ENCODE results near the gene SARS1.

Gene SARS1

DNA sequence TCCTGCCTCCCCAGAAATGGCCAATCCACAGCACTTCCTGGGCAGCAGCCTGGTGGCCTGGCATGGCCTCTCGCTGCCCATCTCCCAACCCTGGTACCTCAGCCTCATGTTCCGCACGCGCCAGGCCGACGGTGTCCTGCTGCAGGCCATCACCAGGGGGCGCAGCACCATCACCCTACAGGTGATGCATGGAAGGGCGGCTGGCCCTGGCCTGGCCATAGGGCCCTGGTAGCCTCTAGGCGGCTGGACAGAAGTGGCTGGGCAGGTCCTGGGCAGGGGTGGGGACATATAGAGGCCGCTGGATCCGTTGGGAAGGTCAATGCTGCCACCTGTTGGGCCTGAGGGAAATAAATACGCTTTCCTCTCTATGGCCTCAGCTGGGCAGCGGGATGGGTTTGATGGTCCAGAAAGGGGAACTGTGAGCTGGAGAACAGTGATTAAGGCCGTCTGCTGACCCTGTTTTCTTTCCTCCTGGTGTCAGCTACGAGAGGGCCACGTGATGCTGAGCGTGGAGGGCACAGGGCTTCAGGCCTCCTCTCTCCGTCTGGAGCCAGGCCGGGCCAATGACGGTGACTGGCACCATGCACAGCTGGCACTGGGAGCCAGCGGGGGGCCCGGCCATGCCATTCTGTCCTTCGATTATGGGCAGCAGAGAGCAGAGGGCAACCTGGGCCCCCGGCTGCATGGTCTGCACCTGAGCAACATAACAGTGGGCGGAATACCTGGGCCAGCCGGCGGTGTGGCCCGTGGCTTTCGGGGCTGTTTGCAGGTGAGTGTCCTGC is 50.1 kb downstream of the SARS1 start:
- DNase-seq = peak; percentile 26

DNA sequence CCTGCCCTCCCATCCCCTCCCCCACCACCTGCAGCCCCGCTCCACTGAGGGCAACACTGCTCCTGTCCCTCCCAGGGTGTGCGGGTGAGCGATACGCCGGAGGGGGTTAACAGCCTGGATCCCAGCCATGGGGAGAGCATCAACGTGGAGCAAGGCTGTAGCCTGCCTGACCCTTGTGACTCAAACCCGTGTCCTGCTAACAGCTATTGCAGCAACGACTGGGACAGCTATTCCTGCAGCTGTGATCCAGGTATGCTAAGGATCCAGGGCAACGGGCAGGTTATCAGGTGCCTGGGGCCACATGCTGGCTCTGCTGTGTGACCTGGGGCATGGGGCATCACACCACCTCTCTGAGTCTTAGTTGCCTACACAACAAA is 50.6 kb downstream of the SARS1 start:
- DNase-seq = no peak

- DNase-seq = no peak
Observed at GRCh38 chr1:109265016-109265415, 51.3 kb downstream of the SARS1 start.

DNA sequence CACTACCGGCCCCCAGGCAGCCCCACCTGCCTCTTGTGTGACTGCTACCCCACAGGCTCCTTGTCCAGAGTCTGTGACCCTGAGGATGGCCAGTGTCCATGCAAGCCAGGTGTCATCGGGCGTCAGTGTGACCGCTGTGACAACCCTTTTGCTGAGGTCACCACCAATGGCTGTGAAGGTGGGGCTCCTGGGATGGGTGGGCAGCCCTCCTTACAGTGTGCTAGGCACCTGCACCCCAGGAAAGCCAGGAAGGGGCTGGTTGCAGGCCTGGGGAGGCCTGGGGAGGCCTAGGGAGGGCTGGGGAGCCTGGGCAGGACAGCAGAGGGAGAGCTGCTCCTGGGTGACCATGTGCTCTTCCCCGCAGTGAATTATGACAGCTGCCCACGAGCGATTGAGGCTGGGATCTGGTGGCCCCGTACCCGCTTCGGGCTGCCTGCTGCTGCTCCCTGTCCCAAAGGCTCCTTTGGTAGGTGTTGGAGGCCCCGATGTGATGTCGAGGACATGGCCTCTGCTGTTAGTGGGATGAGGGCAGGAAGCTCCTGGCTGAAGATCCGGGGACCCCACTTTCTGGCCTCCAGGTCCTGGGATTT is 52.1 kb downstream of the SARS1 start:
- no peak for DNase-seq

DNA sequence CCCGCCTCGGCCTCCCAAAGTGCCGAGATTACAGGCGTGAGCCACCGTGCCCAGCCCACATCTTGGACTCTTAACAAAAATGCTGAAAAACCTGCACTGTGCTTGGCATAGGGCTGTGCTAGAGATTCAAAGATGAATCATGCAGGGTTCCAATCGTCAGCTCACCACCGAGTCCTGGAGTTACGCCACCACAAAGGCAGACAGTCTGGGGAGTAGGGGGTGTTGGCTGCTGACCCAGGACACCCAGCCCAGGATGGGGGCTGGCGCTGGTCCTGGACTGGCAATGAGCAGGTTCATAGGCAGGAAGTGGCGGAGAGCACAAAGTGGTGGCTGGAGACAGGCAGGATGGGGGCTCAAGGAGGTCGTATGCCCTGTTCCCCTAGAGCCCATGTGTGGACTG is 53.2 kb downstream of the SARS1 start:
- no peak for DNase-seq

DNA sequence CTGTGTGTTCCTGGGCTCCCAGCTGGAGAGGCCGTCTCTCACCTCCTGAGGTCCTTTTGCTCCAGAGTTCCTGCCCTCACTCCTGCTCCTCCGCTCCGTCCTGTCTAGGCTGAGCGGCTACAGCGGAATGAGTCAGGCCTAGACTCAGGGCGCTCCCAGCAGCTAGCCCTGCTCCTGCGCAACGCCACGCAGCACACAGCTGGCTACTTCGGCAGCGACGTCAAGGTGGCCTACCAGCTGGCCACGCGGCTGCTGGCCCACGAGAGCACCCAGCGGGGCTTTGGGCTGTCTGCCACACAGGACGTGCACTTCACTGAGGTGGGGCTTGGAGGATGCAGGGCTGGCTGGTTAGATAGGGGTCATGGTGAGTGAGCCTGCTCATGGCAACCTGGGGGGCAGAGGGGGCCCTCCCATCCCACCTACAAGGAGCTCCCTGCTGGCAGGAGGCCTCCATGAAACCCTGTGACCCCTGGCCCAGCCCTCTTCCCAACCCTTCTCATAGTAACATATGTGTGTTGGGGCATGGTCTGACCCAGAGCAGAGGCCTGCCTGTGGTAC is 54.1 kb downstream of the SARS1 start:
- DNase-seq = no peak

GRCh38 chr1:109268431-109269211 is 54.9 kb downstream of the SARS1 start:
- DNase-seq = no peak

DNA sequence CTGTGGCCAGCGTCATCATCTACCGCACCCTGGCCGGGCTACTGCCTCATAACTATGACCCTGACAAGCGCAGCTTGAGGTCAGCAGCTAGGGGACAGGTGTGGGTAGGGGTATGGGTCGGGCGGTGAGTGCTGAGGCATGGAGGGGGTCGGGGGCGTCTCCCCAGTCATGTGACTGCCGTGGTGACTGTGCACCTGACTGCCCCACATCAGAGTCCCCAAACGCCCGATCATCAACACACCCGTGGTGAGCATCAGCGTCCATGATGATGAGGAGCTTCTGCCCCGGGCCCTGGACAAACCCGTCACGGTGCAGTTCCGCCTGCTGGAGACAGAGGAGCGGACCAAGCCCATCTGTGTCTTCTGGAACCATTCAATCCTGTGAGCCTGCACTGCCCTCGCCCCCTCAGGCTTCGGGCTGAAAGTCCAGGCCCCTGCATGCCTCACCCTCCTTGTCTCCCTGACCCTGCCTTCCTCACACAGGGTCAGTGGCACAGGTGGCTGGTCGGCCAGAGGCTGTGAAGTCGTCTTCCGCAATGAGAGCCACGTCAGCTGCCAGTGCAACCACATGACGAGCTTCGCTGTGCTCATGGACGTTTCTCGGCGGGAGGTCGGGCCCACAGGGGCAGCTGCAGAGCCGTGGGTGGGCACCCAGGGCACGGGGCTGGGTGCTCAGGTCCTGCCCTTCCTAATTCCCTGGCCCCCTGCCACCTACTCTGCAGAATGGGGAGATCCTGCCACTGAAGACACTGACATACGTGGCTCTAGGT is 55.7 kb downstream of the SARS1 start:
- no peak for DNase-seq

GRCh38 chr1:109269981-109270622 is 56.4 kb downstream of the SARS1 start:
- no peak for DNase-seq

- no peak for DNase-seq
Observed at GRCh38 chr1:109270623-109271317, 57.1 kb downstream of the SARS1 start.

- DNase-seq = no peak
Observed at GRCh38 chr1:109271458-109271857, 57.7 kb downstream of the SARS1 start.

DNA sequence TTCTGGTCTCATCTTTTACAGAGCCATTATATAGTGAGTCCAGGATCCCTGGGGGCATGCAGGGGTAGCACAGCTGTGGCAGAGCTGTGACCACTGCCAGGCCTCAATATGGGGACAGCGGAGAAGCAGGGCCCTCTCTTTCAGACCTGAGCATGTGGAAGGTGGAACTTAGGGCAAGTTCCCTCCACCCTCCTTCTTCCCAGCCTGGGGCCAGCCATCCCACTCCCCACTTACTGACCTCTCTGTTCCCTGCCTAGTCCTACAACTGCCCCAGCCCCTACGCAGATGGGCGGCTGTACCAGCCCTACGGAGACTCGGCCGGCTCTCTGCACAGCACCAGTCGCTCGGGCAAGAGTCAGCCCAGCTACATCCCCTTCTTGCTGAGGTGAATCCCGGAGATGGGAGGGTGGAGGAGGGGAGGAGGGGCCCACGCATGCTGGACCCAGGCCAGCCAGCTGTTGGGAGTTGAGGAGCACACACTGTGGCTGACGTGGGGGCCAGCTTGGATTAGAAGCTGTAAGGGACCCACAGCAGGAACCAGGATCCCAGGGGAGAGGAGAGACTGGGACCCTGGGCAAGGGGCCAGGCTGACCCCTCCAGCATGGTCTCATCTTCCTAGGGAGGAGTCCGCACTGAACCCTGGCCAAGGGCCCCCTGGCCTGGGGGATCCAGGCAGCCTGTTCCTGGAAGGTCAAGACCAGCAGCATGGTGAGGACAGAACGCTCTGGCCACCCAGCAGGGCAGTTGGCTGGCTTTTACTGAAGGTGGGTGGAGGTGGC is 58.5 kb downstream of the SARS1 start:
- DNase-seq = no peak

DNA sequence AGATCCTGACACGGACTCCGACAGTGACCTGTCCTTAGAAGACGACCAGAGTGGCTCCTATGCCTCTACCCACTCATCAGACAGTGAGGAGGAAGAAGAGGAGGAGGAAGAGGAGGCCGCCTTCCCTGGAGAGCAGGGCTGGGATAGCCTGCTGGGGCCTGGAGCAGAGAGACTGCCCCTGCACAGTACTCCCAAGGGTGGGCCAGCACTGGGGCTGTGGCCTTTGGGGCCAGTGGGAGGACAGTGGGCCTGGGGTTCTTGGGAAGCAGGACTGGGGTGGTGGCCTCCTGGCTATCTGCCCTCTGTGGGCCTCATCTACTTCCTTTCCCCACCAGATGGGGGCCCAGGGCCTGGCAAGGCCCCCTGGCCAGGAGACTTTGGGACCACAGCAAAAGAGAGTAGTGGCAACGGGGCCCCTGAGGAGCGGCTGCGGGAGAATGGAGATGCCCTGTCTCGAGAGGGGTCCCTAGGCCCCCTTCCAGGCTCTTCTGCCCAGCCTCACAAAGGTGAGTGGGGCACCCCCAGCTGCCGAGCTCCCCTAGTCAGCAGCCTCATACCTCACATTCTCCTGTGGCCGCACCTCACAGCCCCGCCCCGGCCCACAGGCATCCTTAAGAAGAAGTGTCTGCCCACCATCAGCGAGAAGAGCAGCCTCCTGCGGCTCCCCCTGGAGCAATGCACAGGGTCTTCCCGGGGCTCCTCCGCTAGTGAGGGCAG is 59.3 kb downstream of the SARS1 start:
- DNase-seq = no peak

GRCh38 chr1:109273570-109274288 is 60.0 kb downstream of the SARS1 start:
- no peak for DNase-seq

DNA sequence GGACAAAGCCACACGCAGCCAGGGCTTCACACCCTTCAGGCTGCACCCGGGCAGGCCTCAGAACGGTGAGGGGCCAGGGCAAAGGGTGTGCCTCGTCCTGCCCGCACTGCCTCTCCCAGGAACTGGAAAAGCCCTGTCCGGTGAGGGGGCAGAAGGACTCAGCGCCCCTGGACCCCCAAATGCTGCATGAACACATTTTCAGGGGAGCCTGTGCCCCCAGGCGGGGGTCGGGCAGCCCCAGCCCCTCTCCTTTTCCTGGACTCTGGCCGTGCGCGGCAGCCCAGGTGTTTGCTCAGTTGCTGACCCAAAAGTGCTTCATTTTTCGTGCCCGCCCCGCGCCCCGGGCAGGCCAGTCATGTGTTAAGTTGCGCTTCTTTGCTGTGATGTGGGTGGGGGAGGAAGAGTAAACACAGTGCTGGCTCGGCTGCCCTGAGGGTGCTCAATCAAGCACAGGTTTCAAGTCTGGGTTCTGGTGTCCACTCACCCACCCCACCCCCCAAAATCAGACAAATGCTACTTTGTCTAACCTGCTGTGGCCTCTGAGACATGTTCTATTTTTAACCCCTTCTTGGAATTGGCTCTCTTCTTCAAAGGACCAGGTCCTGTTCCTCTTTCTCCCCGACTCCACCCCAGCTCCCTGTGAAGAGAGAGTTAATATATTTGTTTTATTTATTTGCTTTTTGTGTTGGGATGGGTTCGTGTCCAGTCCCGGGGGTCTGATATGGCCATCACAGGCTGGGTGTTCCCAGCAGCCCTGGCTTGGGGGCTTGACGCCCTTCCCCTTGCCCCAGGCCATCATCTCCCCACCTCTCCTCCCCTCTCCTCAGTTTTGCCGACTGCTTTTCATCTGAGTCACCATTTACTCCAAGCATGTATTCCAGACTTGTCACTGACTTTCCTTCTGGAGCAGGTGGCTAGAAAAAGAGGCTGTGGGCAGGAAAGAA is 61.1 kb downstream of the SARS1 start:
- DNase-seq = no peak

DNA sequence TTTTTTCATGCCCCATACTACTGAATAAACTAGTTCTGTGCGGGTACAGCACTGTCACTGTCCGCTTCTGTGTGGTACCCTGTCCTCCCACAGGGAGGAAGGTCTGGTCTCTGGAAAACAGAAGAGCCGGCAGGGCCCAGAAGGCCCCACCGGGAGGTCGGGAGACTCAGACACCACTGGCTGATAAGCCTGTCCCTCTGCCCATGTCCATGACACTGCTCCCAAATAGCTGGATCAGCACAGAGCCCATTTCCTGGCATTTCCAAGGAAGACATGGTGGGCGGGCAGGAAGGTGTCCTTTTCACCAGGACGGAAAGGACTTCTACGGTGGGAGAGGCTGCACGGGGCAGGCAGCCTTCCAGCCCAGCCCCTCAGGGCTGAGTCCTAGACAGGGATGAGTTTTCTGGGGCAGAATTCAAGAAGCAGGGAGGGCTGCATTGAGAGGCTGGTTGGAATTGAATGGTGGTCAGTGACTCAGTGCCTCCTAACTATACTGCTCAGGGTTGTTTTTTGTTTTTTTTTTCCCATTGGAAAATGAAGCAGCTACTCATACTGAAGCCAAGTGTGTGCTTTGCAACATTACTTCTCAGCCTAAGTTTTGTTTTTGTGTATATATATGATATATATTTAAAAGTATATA is 62.1 kb downstream of the SARS1 start:
- no peak for DNase-seq

GRCh38 chr1:109277434-109278204 is 63.9 kb downstream of the SARS1 start:
- peak; percentile 30 for DNase-seq

Data from NCI-H1048 (cell line).